Spleen (tissue), 11 donors: ENCODE results near the gene TEPSIN. TPM values are rescaled to one million over a fixed set of nuclear protein-coding genes. Genes with fewer than 3 reads are reported as not detected.

Experiments
- DNase-seq: peaks from one replicate; pipeline ENCODE4 v3.0.0-alpha.2; 2020
- H3K27ac ChIP-seq, 8 donors: fragments of 200-600 bp; sonication (generic) in 7 of 8; 1 replicate in 4 of 8; 2 replicates in 4 of 8; pipeline versions ENCODE4 v1.5.0 to v1.8.0; 2016 to 2021; ENCODE audit warnings: inconsistent platforms in 4 of 8, mild to moderate bottlenecking in 4 of 8, moderate library complexity in 1 of 8
- H3K27me3 ChIP-seq, 7 donors: fragments of 200-600 bp; sonication (generic) in 6 of 7; replicated peaks in 1 of 7; 1 replicate in 4 of 7; 2 replicates in 3 of 7; pipeline versions ENCODE4 v1.5.0 to v1.8.0; 2016 to 2021; ENCODE audit warnings: inconsistent platforms in 3 of 7, mild to moderate bottlenecking in 1 of 7
- H3K36me3 ChIP-seq, 6 donors: fragments of 200-600 bp; sonication (generic) in 5 of 6; 1 replicate in 4 of 6; 2 replicates in 2 of 6; pipeline versions ENCODE4 v1.5.0 to v1.8.0; 2016 to 2021; ENCODE audit warnings: inconsistent platforms in 2 of 6
- H3K4me1 ChIP-seq, 6 donors: fragments of 200-600 bp; sonication (generic) in 5 of 6; 1 replicate in 3 of 6; 2 replicates in 3 of 6; pipeline versions ENCODE4 v1.5.0 to v1.8.0; 2016 to 2021; ENCODE audit warnings: inconsistent platforms in 3 of 6
- H3K4me3 ChIP-seq, 8 donors: fragments of 200-600 bp; sonication (generic) in 7 of 8; 1 replicate in 4 of 8; 2 replicates in 4 of 8; pipeline versions ENCODE4 v1.5.0 to v1.8.0; 2016 to 2021; ENCODE audit warnings: inconsistent platforms in 4 of 8, mild to moderate bottlenecking in 4 of 8, moderate library complexity in 2 of 8
- H3K9me3 ChIP-seq, 8 donors: fragments of 200-600 bp; sonication (generic) in 7 of 8; 1 replicate in 4 of 8; 2 replicates in 4 of 8; pipeline versions ENCODE4 v1.5.0 to v1.8.0; 2016 to 2021; ENCODE audit warnings: inconsistent platforms in 4 of 8
- CTCF ChIP-seq, 11 experiments: fragments of 200-600 bp in 7 of 11; fragments of 450-650 bp in 4 of 11; sonication (generic) in 4 of 11; IDR thresholded peaks in 8 of 11; conservative IDR thresholded peaks in 3 of 11; 1 replicate in 7 of 11; 2 replicates in 4 of 11; pipeline versions ENCODE4 v1.4.0 to v1.8.0; 2016 to 2021; ENCODE audit warnings: antibody characterized with exemption in 11 of 11, inconsistent platforms in 4 of 11, mild to moderate bottlenecking in 1 of 11
- POLR2A ChIP-seq, 3 donors: fragments of 450-650 bp; IDR thresholded peaks; one replicate each; pipeline ENCODE4 v1.5.1; 2017; ENCODE audit warnings: antibody characterized with exemption in 3 of 3, mild to moderate bottlenecking in 1 of 3
- POLR2AphosphoS5 ChIP-seq, 3 donors: sonication (generic); formaldehyde crosslinking; IDR thresholded peaks; one replicate each; pipeline ENCODE4 v1.5.1; 2017; ENCODE audit warnings: antibody characterized with exemption in 3 of 3
- WGBS, 5 donors: extraction: QIAGEN DNeasy Blood & Tissue Kit in 3 of 5; methylation state at CpG; one replicate each; pipeline versions ENCODE4 v1.1.5 to v1.1.7; 2013 to 2018; 5-methylcytosine and 5-hydroxymethylcytosine counted together
- intact Hi-C: fragments of 100-400 bp; cut with DNase I; formaldehyde crosslinking; loops from one replicate; pipeline ENCODE4 v1.15.0; 2023; ENCODE audit warnings: low total_unique reads
- polyA plus RNA-seq, 3 donors: library from polyadenylated mRNA; stranded (reverse); fragments of 200-250 nt; gene quantifications; one replicate each; pipeline ENCODE4 v1.2.1, GENCODE V29; 2013
- total RNA-seq, 7 donors: library from RNA; depleted of rRNA in 3 of 7; stranded (reverse); fragments of >200 nt in 3 of 7; fragmentation: NEBNext Ultra II Directional in 4 of 7; extraction: Animal tissue kit (Norgen Biotek cat#: 25700) in 4 of 7; gene quantifications; one replicate each; pipeline versions ENCODE4 v1.1.0 to v1.2.1, GENCODE V29; 2016 to 2021
- donor health status: healthy with polysubstance abuse.
- donor health status: DM: no; HTN: no; CAD: no; lungs with moderate emphysema.
- donor health status: DM: no; HTN: no; CAD: no.
- donor health status: Bipolar disorder and iron deficiency.
- donor health status: healthy.
- donor health status: DM: no; HTN: no; CAD: no.
- donor health status: DM: yes; HTN: yes; CAD: no.

Gene TEPSIN
- total and polyA plus RNA-seq, 10 donors = 36.9 to 88.8 (median 72.3) TPM

GRCh38 chr17:81246343-81246670, 7.5 kb upstream of the TEPSIN start:
- H3K27ac ChIP-seq = no peak overlapping the region
- H3K4me3 ChIP-seq = no peak overlapping the region
- intact Hi-C loops = no loop called here
- 89 to 96% (median 95%) methylated on average over 4 to 10 of the region's 10 CpGs for WGBS, 5 donors
- peaks cover 0 to 71% (median 21%) of the 10 kb centered on the region in 6 donors for H3K36me3 ChIP-seq
- peaks cover 0 to 42% (median 22%) of the 10 kb centered on the region in 6 donors for H3K4me1 ChIP-seq
- H3K27me3 ChIP-seq = no peaks in the 10 kb centered on the region
- TF ChIP-seq POLR2A (IDR thresholded peaks at IDR 0.05) (no peak), POLR2AphosphoS5 (IDR thresholded peaks at IDR 0.05) (no peak), CTCF (IDR thresholded peaks at IDR 0.05 in 8 of 11, conservative IDR thresholded peaks at IDR 0.05 in 3 of 11) (no peak)
- no peaks in the 10 kb centered on the region for H3K9me3 ChIP-seq
- DNase-seq = no peak

GRCh38 chr17:81245665-81246342, 6.9 kb upstream of the TEPSIN start:
- Histone ChIP-seq H3K27ac (no peak overlapping the region), H3K36me3 (peaks cover 0 to 71% (median 16%) of the 10 kb centered on the region in 6 donors), H3K9me3 (no peaks in the 10 kb centered on the region), H3K4me3 (no peak overlapping the region), H3K27me3 (no peaks in the 10 kb centered on the region), H3K4me1 (peaks cover 0 to 45% (median 26%) of the 10 kb centered on the region in 6 donors)
- WGBS, 5 donors = 85 to 97% (median 88%) methylated on average over 19 to 37 of the region's 37 CpGs
- intact Hi-C loops = no loop called here
- DNase-seq = peak; percentile 75
- TF ChIP-seq POLR2A (IDR thresholded peaks at IDR 0.05) (no peak), POLR2AphosphoS5 (IDR thresholded peaks at IDR 0.05) (peak in 1 of 3 donors; percentile 64)

GRCh38 chr17:81245024-81245664, 6.3 kb upstream of the TEPSIN start:
- TF ChIP-seq POLR2AphosphoS5 (IDR thresholded peaks at IDR 0.05) (peak in 2 of 3 donors; percentile 25 to 65), POLR2A (IDR thresholded peaks at IDR 0.05) (no peak)
- intact Hi-C loops = no loop called here
- Histone ChIP-seq H3K9me3 (no peaks in the 10 kb centered on the region), H3K27ac (no peak overlapping the region), H3K27me3 (no peaks in the 10 kb centered on the region), H3K4me3 (no peak overlapping the region), H3K4me1 (peaks cover 2 to 52% (median 33%) of the 10 kb centered on the region in 6 donors), H3K36me3 (peaks cover 0 to 64% (median 10%) of the 10 kb centered on the region in 6 donors)
- peak; percentile 70 for DNase-seq
- 64 to 82% (median 76%) methylated on average over 13 to 25 of the region's 25 CpGs for WGBS, 5 donors

- DNase-seq = peak; percentile 73
- intact Hi-C loops = loop anchor here (5.0 kb wide), 1 partner anchor 102 kb away; no protein-coding TSS in a partner anchor
- Histone ChIP-seq H3K4me1 (peaks cover 7 to 58% (median 39%) of the 10 kb centered on the region in 6 donors), H3K4me3 (no peak overlapping the region), H3K9me3 (no peaks in the 10 kb centered on the region), H3K27ac (no peak overlapping the region), H3K27me3 (no peaks in the 10 kb centered on the region), H3K36me3 (peaks cover 0 to 58% (median 3%) of the 10 kb centered on the region in 6 donors)
- TF ChIP-seq POLR2AphosphoS5 (IDR thresholded peaks at IDR 0.05) (peak; percentile 46 to 78 (median 63)), POLR2A (IDR thresholded peaks at IDR 0.05) (no peak)
- WGBS, 5 donors = 69 to 86% (median 77%) methylated on average over 18 to 24 of the region's 24 CpGs
Measured at GRCh38 chr17:81244358-81245023, 5.6 kb upstream of the TEPSIN start.

GRCh38 chr17:81243333-81243664, 4.4 kb upstream of the TEPSIN start:
- H3K4me3 ChIP-seq = no peak overlapping the region
- H3K27me3 ChIP-seq = no peaks in the 10 kb centered on the region
- H3K27ac ChIP-seq = no peak overlapping the region
- peak in 1 of 3 donors; percentile 53 for TF ChIP-seq POLR2AphosphoS5 (IDR thresholded peaks at IDR 0.05)
- TF ChIP-seq CTCF (IDR thresholded peaks at IDR 0.05 in 8 of 11, conservative IDR thresholded peaks at IDR 0.05 in 3 of 11) = no peak
- DNase-seq = no peak
- intact Hi-C loops = loop anchor here (5.0 kb wide), 1 partner anchor 101 kb away; no protein-coding TSS in a partner anchor
- WGBS, 5 donors = 75 to 86% (median 82%) methylated on average over 10 of the region's 10 CpGs
- H3K9me3 ChIP-seq = no peaks in the 10 kb centered on the region
- H3K4me1 ChIP-seq = peaks cover 7 to 65% (median 42%) of the 10 kb centered on the region in 6 donors
- peaks cover 0 to 48% (median 2%) of the 10 kb centered on the region in 6 donors for H3K36me3 ChIP-seq
